Sigmoid colon (tissue), 4 donors: ENCODE results near the gene TBC1D2B.

Source experiments
- CTCF ChIP-seq, 4 experiments: fragments of 450-650 bp in 3 of 4; fragments of 200-600 bp in 1 of 4; IDR thresholded peaks; one replicate each; pipeline ENCODE4 v1.5.1; 2016 to 2019; ENCODE audit warnings: antibody characterized with exemption in 4 of 4, mild to moderate bottlenecking in 3 of 4, moderate library complexity in 2 of 4
- EP300 ChIP-seq, 4 donors: sonication (generic); formaldehyde crosslinking; IDR thresholded peaks; one replicate each; pipeline ENCODE4 v1.6.1; 2017; ENCODE audit warnings: antibody characterized with exemption in 4 of 4
- POLR2A ChIP-seq, 2 donors: fragments of 450-650 bp; IDR thresholded peaks; one replicate each; pipeline ENCODE4 v1.6.1; 2016; ENCODE audit warnings: antibody characterized with exemption in 2 of 2, mild to moderate bottlenecking in 2 of 2, moderate library complexity in 2 of 2
- POLR2AphosphoS5 ChIP-seq, 4 donors: sonication (generic); formaldehyde crosslinking; IDR thresholded peaks; one replicate each; pipeline ENCODE4 v1.6.1; 2017; ENCODE audit warnings: antibody characterized with exemption in 4 of 4

GRCh38 chr15:77986891-77987764, 90.4 kb downstream of the TBC1D2B start:
- TF ChIP-seq CTCF (IDR thresholded peaks at IDR 0.05) (no peak), POLR2AphosphoS5 (IDR thresholded peaks at IDR 0.05) (no peak), POLR2A (IDR thresholded peaks at IDR 0.05) (no peak), EP300 (IDR thresholded peaks at IDR 0.05) (no peak)
